Activated CD4-positive, alpha-beta T cell treated with anti-CD3 and anti-CD28 coated beads, Interleukin-2, amount 50 U/mL, for 24 hours (primary cell): ENCODE data around the gene MTMR2.

Experiments
- DNase-seq, 2 donors: peaks; one replicate each; pipeline ENCODE4 v3.0.0-alpha.2; 2020; ENCODE audit warnings: low read depth in 1 of 2, low spot score in 1 of 2

Gene MTMR2

DNA sequence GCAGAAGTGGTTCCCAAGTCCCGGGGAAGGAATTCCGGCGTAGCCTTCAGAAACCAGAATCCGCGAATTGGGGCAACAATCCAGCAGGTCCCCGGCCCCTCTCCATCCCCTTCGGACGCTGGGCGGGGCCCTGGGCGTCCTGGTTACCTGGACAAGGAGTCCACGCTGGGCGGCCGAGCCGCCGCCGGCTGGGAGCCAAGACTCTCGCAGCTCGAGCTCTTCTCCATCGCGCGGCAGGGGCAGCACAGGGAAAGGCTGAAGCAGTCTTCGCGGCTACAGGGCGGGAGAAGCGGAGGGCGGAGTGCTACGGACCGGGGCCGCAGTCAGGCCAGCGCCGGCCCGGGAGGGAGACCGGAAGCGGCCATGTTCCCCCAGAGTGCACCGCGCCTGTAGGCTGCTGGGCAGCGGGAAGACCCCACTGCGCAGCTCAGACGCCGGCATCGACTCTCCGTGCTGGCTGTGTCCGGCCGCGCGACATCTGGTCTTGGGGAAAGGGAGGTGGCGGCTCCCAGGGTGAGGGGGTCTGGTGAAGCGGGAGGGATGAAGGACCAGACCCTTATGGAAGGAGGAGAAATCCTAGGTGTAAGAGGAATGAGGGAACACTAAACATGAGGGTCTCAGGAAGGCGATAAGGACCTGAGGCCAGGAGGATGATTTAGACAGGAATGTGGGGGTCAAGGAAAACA is at the start of gene MTMR2:
Gene MTMR2 (minus strand): TSS at position 380 of the 686 bp plus-strand sequence. CDS start 153 bp downstream, at position 227.
- peak; percentile 25 to 27 for DNase-seq

- no peak for DNase-seq
Measured at GRCh38 chr11:95972060-95972459, 48.2 kb upstream of the MTMR2 start.

GRCh38 chr11:95968585-95968984 is 44.7 kb upstream of the MTMR2 start:
- DNase-seq: no peak

DNA sequence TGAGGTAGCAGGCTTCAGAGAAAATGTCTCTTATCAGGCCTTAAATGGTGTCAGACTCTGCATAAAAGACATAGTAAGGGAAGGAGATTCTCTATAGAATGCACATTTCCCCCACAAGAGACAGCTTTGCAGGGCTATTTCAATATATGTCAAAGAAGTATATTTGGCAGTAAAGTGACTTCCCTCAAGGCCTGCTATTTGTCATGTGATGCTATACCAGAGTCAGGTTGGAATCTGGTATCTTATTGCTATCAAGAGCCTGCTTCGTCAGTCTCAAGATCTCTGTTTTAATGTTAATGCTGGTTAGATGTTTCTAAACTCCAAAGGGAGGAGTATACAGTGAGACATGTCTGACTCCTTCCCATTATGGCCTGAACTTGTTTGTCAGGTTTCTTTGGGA is 40.4 kb upstream of the MTMR2 start:
- no peak for DNase-seq

- DNase-seq: no peak
Measured at GRCh38 chr11:95961758-95962157, 37.9 kb upstream of the MTMR2 start.

- no peak for DNase-seq
Measured at GRCh38 chr11:95950905-95951304, 27.0 kb upstream of the MTMR2 start.

GRCh38 chr11:95948637-95949036 is 24.7 kb upstream of the MTMR2 start:
- DNase-seq: no peak

DNA sequence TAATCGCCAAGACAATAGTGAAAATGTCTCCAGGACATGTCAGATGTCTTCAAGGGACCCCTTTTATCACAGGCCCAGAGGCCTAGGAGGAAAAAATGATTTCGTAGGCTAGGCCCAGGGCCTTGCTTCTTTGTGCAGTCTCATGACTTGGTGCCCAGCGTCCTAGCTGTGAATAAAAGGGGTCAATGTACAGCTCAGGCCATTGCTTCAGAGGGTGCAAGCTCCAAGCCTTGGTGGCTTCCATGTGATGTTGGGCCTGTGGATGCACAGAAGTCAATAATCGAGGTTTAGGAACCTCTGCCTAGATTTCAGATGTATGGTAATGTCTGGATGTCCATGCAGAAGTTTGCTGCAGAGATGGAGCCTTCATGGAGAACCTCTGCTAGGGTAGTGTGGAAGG is 20.7 kb upstream of the MTMR2 start:
- DNase-seq: no peak

- no peak for DNase-seq
Measured at GRCh38 chr11:95943546-95943945, 19.6 kb upstream of the MTMR2 start.

- no peak for DNase-seq
Measured at GRCh38 chr11:95939091-95939490, 15.2 kb upstream of the MTMR2 start.

GRCh38 chr11:95937358-95937757 is 13.5 kb upstream of the MTMR2 start:
- no peak for DNase-seq

DNA sequence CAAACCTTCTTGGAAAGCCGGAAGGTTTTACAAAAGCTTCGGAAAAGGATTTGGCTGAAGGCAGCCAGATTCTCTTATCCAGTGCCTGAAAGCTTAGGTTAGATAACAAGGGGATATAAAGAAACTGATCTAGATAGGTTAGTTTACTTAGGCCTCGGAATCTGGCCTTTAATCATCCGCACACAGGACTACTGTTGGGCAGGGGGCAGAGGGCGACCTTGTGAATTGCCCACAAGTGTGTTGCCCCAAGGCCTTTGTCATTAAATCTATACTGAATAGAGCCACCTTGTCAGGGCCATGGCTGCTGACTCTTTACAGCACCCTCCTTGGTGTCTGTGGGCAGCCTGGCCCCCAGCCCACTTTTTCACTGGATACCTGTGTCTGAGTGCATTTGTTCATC is 9.7 kb upstream of the MTMR2 start:
- DNase-seq: no peak

- DNase-seq: no peak
Measured at GRCh38 chr11:95931916-95932315, 8.0 kb upstream of the MTMR2 start.

GRCh38 chr11:95930948-95931347 is 7.0 kb upstream of the MTMR2 start:
- no peak for DNase-seq

DNA sequence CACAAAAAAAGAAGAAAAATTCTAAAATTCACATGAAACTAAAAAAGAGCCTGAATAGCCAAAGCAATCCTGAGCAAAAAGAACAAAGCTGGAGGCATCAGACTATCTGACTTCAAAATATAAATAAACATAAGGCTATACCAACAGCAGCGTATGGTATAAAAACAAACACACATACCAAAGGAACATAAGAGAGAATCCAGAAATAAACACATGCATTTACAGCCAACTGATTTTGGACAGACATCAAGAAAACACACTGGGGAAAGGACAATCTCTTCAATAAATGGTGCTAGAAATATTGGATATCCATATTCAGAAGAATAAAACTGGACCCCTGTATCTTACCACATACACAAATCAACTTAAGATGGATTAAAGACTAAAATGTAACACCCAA is 2.8 kb upstream of the MTMR2 start:
- no peak for DNase-seq

DNA sequence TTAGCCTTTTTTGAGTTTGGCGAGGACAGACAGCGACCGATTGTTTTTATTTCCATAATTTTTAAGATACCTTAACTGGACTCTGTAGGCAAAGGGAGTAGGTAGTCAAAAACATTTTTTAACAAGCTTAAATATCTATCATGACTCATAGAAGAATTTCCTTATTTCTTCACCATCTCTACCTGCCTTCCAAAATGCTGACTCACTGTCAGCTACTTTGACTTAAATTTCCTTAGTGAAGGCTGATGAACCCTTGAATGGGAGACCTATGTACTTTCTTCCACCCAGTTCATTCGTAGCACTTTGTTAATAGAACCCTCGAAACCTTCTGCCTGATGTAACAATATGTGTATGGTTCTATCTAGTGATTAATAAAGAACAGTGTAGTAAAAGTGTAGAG is 1.1 kb upstream of the MTMR2 start:
- DNase-seq: no peak

- DNase-seq: no peak
Measured at GRCh38 chr11:95924414-95924760, 480 bp upstream of the MTMR2 start.

- peak in 1 of 2 donors; percentile 3 for DNase-seq
Measured at GRCh38 chr11:95923439-95923727, 524 bp downstream of the MTMR2 start.

DNA sequence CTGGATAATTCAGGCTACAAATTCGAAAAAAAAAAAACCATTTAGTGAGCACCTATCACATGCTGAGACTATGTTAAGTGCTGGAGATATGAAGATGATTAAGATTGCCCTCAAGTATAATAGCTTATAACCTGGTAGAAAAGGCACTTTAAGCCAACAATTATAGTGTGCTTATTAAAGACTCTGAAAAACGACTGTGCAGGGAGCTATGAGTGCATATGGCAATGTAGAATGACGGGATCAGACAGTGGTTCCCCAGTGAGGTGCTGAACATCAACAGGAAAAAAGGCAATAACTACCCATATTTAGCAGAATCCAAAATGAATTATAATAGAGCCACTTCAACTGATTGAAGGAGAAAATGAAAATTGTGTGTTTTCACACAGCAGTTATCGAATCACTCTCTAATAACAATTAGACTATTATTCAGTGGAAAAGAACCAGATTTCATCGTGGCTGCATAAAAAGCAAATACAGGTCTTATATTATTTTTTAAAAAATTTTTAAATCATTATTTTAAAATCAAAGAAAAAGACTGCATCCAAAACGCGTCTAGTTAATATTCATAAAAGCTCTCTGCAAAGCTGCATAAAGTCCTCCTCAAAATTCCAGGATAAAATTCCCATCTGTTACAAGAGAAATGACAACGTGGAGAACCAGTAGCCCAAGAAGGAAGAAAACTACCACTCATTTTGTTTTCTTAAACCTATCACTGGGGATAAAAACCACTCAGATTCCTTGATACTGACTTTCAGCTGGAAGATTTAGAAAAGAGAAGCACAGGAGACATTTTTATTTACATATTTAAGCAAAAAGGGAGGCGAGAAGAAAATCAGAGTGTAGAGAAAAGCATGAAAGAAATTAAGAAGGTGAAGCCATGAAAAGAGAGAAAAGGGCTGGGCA is 1.1 kb downstream of the MTMR2 start:
- DNase-seq: no peak

GRCh38 chr11:95922099-95922498 is 1.8 kb downstream of the MTMR2 start:
- DNase-seq: no peak

DNA sequence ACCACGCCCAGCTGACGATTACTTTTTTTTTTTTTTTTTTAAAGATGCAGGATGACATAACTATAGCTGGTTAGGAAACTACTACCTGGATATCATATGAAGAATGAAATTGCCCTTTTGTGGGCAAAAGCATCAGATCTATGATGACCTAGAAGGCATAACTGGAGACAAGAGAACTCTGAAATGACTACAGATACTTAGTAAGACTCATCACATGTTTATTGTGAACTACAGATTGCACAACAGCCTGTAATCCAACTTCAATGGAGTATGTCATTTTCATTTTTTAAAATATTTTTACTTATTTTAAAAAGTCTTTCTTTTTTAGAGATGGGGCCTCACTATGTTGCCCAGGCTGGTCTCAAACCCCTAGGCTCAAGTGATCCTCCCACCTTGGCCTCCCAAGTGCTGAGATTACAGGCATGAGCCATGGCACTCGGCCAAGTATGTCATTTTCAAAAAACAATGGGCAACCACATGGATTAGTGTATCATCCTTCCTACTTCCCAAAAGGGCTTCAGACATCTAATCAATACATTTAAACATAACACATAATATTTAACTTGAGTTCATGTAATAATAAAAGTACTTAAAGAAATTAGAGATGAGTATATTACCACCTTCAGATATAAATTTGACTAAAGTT is 3.3 kb downstream of the MTMR2 start:
- no peak for DNase-seq

DNA sequence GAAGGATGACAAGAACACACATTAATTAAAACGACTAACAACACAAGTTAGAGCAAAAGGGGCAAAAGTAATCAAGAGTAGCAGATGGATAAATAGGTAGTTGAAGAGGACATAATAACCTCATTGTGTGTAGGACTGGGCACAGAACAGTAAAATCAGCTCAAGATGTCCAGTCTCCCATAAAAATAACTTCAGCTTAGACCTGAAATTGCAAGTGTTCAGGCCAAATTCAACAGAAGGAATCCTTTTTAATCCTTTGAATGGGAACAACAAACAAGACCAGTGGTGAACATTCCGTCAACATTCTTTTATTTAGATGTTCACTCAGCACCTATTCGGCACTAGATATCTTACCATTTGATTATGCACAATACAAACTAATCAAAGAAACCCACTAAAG is 4.4 kb downstream of the MTMR2 start:
- no peak for DNase-seq
